Bronchial epithelial cell (primary cell): ENCODE results near the gene CXCL5. TPM values are rescaled to one million over a fixed set of nuclear protein-coding genes. Genes with fewer than 3 reads are reported as not detected.
A peak's percentile ranks its signal among the peaks of the same experiment; 100 is the strongest.

Experiments used
- DNase-seq: peaks from one replicate; pipeline ENCODE4 v3.0.0-alpha.2; 2010; ENCODE audit warnings: low read depth
- FAIRE-seq: peaks from 2 replicates; lab custom pipeline; 2011; peaks lifted over from hg19 to GRCh38; lab: Jason Lieb, UNC
- H3K27me3 ChIP-seq: 2 replicates; pipeline ENCODE4 v1.5.1; 2011; ENCODE audit warnings: low read length; ENCODE audit not compliant: control insufficient read depth, insufficient read depth
- H3K36me3 ChIP-seq: 2 replicates; pipeline ENCODE4 v1.5.1; 2011; ENCODE audit warnings: low read length; ENCODE audit not compliant: control insufficient read depth, insufficient read depth
- H3K4me3 ChIP-seq: 2 replicates; pipeline ENCODE4 v1.5.1; 2011; ENCODE audit warnings: mild to moderate bottlenecking, low read depth, low read length, control low read depth
- CTCF ChIP-seq: IDR thresholded peaks from 2 replicates; pipeline ENCODE4 v1.5.1; 2011; ENCODE audit warnings: mild to moderate bottlenecking, moderate library complexity, low read length, control low read depth, inconsistent platforms; ENCODE audit not compliant: insufficient read depth, severe bottlenecking
- total RNA-seq: library from RNA; depleted of rRNA; stranded (reverse); fragments of >200 nt; gene quantifications from 2 replicates; pipeline ENCODE4 v1.2.1, GENCODE V29; 2014

The CXCL5 gene
- 0.51 and 0.53 TPM in 2 replicates for total RNA-seq

GRCh38 chr4:73998040-73999011 is at the start of gene CXCL5:
Gene CXCL5 (minus strand): TSS chr4:73998677. CDS start chr4:73998581, 96 bp downstream.
- Histone ChIP-seq H3K27me3 (no peaks in the 10 kb centered on the region), H3K4me3 (peak within 1 kb of the TSS; percentile 23), H3K36me3 (no peaks in the 10 kb centered on the region)
- FAIRE-seq (no peak), DNase-seq (peak; percentile 29)
- peak; percentile 14 for TF ChIP-seq CTCF

GRCh38 chr4:74047152-74047551 is 48.7 kb upstream of the CXCL5 start:
- Histone ChIP-seq H3K36me3 (no peaks in the 10 kb centered on the region), H3K27me3 (no peaks in the 10 kb centered on the region), H3K4me3 (no peak overlapping the region)
- no peak for TF ChIP-seq CTCF
- DNase-seq (no peak), FAIRE-seq (no peak)

GRCh38 chr4:74045772-74046171 is 47.3 kb upstream of the CXCL5 start:
- no peak for DNase-seq
- Histone ChIP-seq H3K36me3 (no peaks in the 10 kb centered on the region), H3K4me3 (no peak overlapping the region), H3K27me3 (no peaks in the 10 kb centered on the region)
- no peak for TF ChIP-seq CTCF
- no peak for FAIRE-seq

GRCh38 chr4:74045247-74045646 is 46.8 kb upstream of the CXCL5 start:
- no peaks in the 10 kb centered on the region for H3K36me3 ChIP-seq
- no peak for DNase-seq
- H3K4me3 ChIP-seq, result no peak overlapping the region
- TF ChIP-seq CTCF, result no peak
- H3K27me3 ChIP-seq, result no peaks in the 10 kb centered on the region
- no peak for FAIRE-seq

GRCh38 chr4:74044677-74045076 is 46.2 kb upstream of the CXCL5 start:
- Histone ChIP-seq H3K27me3 (no peaks in the 10 kb centered on the region), H3K4me3 (no peak overlapping the region), H3K36me3 (no peaks in the 10 kb centered on the region)
- DNase-seq (peak; percentile 95), FAIRE-seq (no peak)
- TF ChIP-seq CTCF, result no peak

GRCh38 chr4:74042681-74043080 is 44.2 kb upstream of the CXCL5 start:
- no peak for DNase-seq
- H3K27me3 ChIP-seq, result no peaks in the 10 kb centered on the region
- no peaks in the 10 kb centered on the region for H3K36me3 ChIP-seq
- no peak overlapping the region for H3K4me3 ChIP-seq
- no peak for FAIRE-seq
- TF ChIP-seq CTCF, result no peak
